GM18517 (cell line): Measurements from ENCODE around the gene ZNF384.

ENCODE experiments used
- ATAC-seq: cut with Tn5 transposase; IDR thresholded peaks from one replicate; pipeline ENCODE4 v1.9.1; 2021; ENCODE audit warnings: mild to moderate bottlenecking, moderate library complexity; ENCODE audit not compliant: unreplicated experiment

ZNF384 gene

GRCh38 chr12:6630736-6631135 lies 58.4 kb downstream of the ZNF384 start:
- no peak for ATAC-seq

- ATAC-seq, result no peak
Measured at GRCh38 chr12:6627616-6628015, 61.6 kb downstream of the ZNF384 start.

- no peak for ATAC-seq
Measured at GRCh38 chr12:6626654-6627283, 62.4 kb downstream of the ZNF384 start.

GRCh38 chr12:6620885-6621274 lies 68.3 kb downstream of the ZNF384 start:
- no peak for ATAC-seq

- no peak for ATAC-seq
Measured at GRCh38 chr12:6620137-6620884, 68.9 kb downstream of the ZNF384 start.

- ATAC-seq, result no peak
Measured at GRCh38 chr12:6618483-6619225, 70.5 kb downstream of the ZNF384 start.
